Liver (tissue), 3 donors: ENCODE data around the gene PLA2G2F.

Experiments
- ATF3 ChIP-seq: IDR thresholded peaks from 2 replicates; pipeline ENCODE4 v1.6.1; 2016; ENCODE audit warnings: antibody characterized with exemption
- CTCF ChIP-seq: fragments of 150-350 bp; IDR thresholded peaks from 2 replicates; pipeline ENCODE4 v1.5.1; 2017; ENCODE audit warnings: improper control_type of control experiment, low read depth, low read length; ENCODE audit not compliant: missing input control
- FOXA1 ChIP-seq: IDR thresholded peaks from 2 replicates; pipeline ENCODE4 v1.6.1; 2016; ENCODE audit warnings: antibody characterized with exemption
- GABPA ChIP-seq, 2 donors: IDR thresholded peaks in 1 of 2; conservative IDR thresholded peaks in 1 of 2; 2 replicates each; pipeline ENCODE4 v1.6.1; 2016; ENCODE audit warnings: antibody characterized with exemption in 2 of 2, mild to moderate bottlenecking in 1 of 2, moderate library complexity in 1 of 2
- HNF4G ChIP-seq: IDR thresholded peaks from 2 replicates; pipeline ENCODE4 v1.6.1; 2016; ENCODE audit warnings: antibody characterized with exemption
- JUND ChIP-seq, 2 donors: IDR thresholded peaks; 2 replicates each; pipeline ENCODE4 v1.6.1; 2016; ENCODE audit warnings: antibody characterized with exemption in 2 of 2
- MAX ChIP-seq: IDR thresholded peaks from 2 replicates; pipeline ENCODE4 v1.6.1; 2016; ENCODE audit warnings: antibody characterized with exemption
- RAD21 ChIP-seq, 2 donors: IDR thresholded peaks; 2 replicates each; pipeline ENCODE4 v1.6.1; 2016; ENCODE audit warnings: antibody characterized with exemption in 2 of 2, mild to moderate bottlenecking in 2 of 2
- REST ChIP-seq: IDR thresholded peaks from 2 replicates; pipeline ENCODE4 v1.6.1; 2016; ENCODE audit warnings: antibody characterized with exemption, mild to moderate bottlenecking
- RXRA ChIP-seq, 2 donors: IDR thresholded peaks; 2 replicates each; pipeline ENCODE4 v1.6.1; 2017 to 2018; ENCODE audit warnings: antibody characterized with exemption in 2 of 2, mild to moderate bottlenecking in 1 of 2
- SP1 ChIP-seq: IDR thresholded peaks from 2 replicates; pipeline ENCODE4 v1.6.1; 2018; ENCODE audit warnings: antibody characterized with exemption, mild to moderate bottlenecking
- TAF1 ChIP-seq: conservative IDR thresholded peaks from 2 replicates; pipeline ENCODE4 v1.6.1; 2016; ENCODE audit warnings: antibody characterized with exemption, mild to moderate bottlenecking
- YY1 ChIP-seq: IDR thresholded peaks from 2 replicates; pipeline ENCODE4 v1.6.1; 2016; ENCODE audit warnings: antibody characterized with exemption, mild to moderate bottlenecking
- ZBTB33 ChIP-seq: IDR thresholded peaks from 2 replicates; pipeline ENCODE4 v1.6.1; 2016; ENCODE audit warnings: antibody characterized with exemption
- donor health status: healthy.
- donor health status: healthy.

GRCh38 chr1:20109223-20109856 is 29.8 kb upstream of the PLA2G2F start:
- no peak for TF ChIP-seq CTCF
- no peak for TF ChIP-seq ZBTB33
- TF ChIP-seq HNF4G, result no peak
- TF ChIP-seq JUND (IDR thresholded peaks at IDR 0.05), result no peak
- no peak for TF ChIP-seq FOXA1
- TF ChIP-seq RAD21 (IDR thresholded peaks at IDR 0.05), result no peak
- no peak for TF ChIP-seq MAX
- TF ChIP-seq SP1, result no peak
- no peak for TF ChIP-seq GABPA (IDR thresholded peaks at IDR 0.05 in 1 of 2, conservative IDR thresholded peaks at IDR 0.05 in 1 of 2)
- TF ChIP-seq YY1, result no peak
- TF ChIP-seq REST, result no peak
- no peak for TF ChIP-seq RXRA (IDR thresholded peaks at IDR 0.05)
- no peak for TF ChIP-seq ATF3
- no peak for TF ChIP-seq TAF1
